ENCODE measurements around the gene SLC1A7. TPM values are rescaled to one million over a fixed set of nuclear protein-coding genes. Genes with fewer than 3 reads are reported as not detected.

The SLC1A7 gene
- total and polyA plus RNA-seq, 2 donors = 0.29 TPM; not detected in 1

DNA sequence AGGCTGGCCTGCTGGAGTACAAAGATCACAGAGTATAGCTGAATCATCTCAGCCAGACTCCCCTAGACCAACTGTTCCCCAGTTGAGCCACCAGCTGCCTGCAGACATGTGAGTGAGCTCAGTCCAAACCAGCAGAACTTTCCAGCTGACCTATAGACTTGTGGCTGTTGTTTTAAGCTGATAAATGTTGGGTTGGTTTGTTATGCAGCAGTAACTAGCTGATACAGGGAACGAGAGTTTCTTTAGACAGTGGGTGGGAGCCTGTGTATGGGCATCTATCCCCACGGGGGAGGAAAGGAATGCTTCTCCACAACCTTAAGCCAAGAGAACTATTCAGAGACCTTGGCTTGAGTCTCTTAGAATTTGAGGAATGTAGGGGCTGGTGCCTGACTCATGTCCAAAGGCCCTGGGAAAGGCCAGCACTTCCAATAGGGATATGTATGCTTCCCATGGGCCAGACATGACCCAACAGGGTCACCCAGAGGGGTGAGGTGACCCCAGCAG, 30.1 kb downstream of the SLC1A7 start:
- H3K27ac ChIP-seq (ENCODE audit: low read depth) = no peak overlapping the region

DNA sequence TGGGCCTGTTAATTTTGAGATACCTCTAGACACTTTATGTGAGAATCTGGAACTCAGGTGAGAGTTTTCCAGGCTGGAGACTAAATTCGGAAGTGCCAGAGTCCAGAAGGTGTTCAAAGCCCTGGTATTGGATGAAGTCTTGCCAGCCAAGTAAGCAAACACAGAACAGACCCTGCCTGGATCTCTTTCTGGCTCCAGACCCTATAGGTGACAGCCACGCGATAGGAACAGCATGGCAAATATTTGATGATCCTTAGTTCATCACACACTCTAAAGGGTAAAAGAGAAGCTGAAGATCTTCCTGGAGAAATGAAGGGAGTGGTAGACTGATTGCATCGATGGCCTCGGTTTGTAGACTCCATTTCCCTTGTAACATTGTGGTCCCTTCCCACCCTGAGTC, 30.7 kb downstream of the SLC1A7 start:
- H3K27ac ChIP-seq (ENCODE audit: low read depth) = no peak overlapping the region
- 85% methylated on average over 5 of the region's 5 CpGs for WGBS

More for the DNA sequence above, 30.1 kb downstream of the SLC1A7 start:
- Histone ChIP-seq H3K4me3 (ENCODE audit: low read depth, low read length) (no peak overlapping the region), H3K36me3 (ENCODE audit: insufficient read depth) (no peaks in the 10 kb centered on the region), H3K4me1 (ENCODE audit: insufficient read depth) (peaks cover 2% of the 10 kb centered on the region)
- DNase-seq (ENCODE audit: extremely low spot score) = no peak
- 65% methylated on average over 2 of the region's 2 CpGs for WGBS

DNA sequence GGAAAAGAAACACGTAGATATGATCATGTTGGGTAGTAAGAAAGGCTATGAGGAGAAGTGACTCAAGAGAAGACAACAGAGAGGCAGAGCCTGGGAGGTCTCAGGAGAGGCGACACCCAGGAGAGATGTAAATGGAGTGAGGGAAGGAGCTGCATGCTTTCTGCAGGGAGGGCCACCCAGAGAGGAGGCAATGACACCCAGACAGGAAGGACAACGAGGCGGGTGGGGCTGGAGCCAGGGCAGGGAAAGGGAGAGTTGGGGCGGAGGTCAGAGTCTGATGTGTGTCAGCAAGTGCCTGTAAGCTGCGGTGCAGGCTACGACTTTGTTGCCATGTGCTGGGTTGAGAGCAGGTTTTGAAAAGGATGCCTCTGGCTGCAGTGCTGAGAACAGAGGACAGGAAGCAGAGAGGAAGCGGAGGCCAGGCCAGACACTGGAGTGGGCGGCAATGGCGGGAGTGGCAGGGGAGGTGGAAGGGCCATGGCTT, 31.3 kb downstream of the SLC1A7 start:
- Histone ChIP-seq H3K4me1 (ENCODE audit: insufficient read depth) (peaks cover 2% of the 10 kb centered on the region), H3K36me3 (ENCODE audit: insufficient read depth) (no peaks in the 10 kb centered on the region), H3K27ac (ENCODE audit: low read depth) (no peak overlapping the region), H3K4me3 (ENCODE audit: low read depth, low read length) (no peak overlapping the region)
- DNase-seq (ENCODE audit: extremely low spot score) = no peak
- WGBS = 77% methylated on average over 10 of the region's 10 CpGs

More for the DNA sequence above, 30.7 kb downstream of the SLC1A7 start:
- no peaks in the 10 kb centered on the region for H3K36me3 ChIP-seq (ENCODE audit: insufficient read depth)
- peaks cover 2% of the 10 kb centered on the region for H3K4me1 ChIP-seq (ENCODE audit: insufficient read depth)
- no peak overlapping the region for H3K4me3 ChIP-seq (ENCODE audit: low read depth, low read length)
- no peak for DNase-seq (ENCODE audit: extremely low spot score)

DNA sequence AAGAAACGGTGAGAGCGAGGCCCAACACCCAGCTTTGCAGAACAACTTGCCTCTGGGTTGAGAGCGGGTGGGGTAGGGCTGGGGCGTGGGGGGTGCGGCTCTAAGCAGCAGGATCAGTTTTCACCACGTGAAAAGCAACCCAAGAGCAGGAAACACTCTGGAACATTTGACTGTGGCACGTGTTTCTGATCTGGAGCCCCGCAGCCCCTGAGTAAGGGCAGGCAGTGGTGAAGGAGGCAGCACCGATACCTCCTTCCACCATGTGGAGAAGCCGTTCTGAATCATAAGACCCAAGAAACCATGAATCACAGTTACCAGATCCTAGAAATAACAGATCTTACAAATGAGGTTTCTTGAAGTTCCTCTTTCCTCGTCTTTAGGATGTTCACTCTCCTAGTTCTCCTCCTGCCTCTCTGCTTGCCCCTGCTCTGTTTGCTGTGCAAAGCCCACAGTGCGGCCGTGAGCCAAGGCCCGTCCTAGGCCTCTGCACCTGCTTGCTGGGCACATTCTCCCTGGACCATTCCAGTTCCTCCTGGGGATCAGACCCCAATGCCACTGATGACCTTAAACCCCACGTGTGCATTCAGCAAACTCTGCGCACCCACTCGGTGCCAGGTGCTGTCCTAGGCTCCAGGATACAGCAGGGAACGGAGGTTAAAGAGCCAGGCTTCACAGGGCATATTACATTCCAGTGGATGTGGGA, 31.9 kb downstream of the SLC1A7 start:
- no peak overlapping the region for H3K27ac ChIP-seq (ENCODE audit: low read depth)

GRCh38 chr1:53108646-53109580, 33.5 kb downstream of the SLC1A7 start:
- 43% methylated on average over 14 of the region's 14 CpGs for whole genome bisulfite sequencing
- Histone ChIP-seq H3K4me1 (ENCODE audit: insufficient read depth) (peaks cover 2% of the 10 kb centered on the region), H3K36me3 (ENCODE audit: insufficient read depth) (no peaks in the 10 kb centered on the region), H3K27ac (ENCODE audit: low read depth) (no peak overlapping the region), H3K4me3 (ENCODE audit: low read depth, low read length) (no peak overlapping the region)
- no peak for DNase-seq (ENCODE audit: extremely low spot score)

More for the DNA sequence above, 31.9 kb downstream of the SLC1A7 start:
- no peak for DNase-seq (ENCODE audit: extremely low spot score)
- 69% methylated on average over 18 of the region's 18 CpGs for WGBS
- no peaks in the 10 kb centered on the region for H3K36me3 ChIP-seq (ENCODE audit: insufficient read depth)
- H3K4me1 ChIP-seq (ENCODE audit: insufficient read depth) = peaks cover 2% of the 10 kb centered on the region
- H3K4me3 ChIP-seq (ENCODE audit: low read depth, low read length) = no peak overlapping the region

DNA sequence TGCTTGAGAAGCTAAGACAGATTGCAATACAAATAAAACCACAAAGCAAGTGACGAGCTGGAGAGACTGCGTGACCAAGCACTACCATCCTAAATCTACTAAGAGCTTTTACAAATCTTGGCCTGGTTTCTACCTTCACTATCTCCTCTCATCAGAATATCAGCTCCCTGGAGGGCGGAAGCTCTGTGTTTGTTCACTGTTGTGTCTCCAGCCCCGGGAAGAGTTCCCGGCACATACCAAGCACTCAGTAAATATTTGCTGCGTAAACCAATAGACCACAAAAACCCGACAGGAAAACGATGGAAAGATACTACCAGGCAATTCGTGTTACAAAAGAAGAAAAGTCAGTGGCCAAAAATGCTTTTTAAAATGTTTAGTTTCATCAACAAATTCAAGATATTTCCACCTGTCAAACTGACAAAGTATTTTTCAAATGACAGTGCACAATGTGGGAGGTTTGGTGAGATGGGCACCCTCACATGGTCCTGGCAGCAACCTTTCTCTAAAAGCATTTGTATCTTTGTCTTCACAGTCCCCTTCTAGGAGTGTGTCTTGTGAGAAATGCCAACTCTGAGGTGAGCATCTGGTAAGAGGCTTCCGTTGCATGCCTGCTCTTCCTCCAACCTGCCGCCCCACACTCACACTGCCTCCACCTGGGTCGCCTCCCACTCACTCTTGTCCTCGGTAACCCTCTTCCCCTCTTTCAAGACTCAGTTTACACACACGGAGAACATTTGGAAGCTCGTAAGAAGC, 34.7 kb downstream of the SLC1A7 start:
- H3K27ac ChIP-seq (ENCODE audit: low read depth) = peak overlapping the region; percentile 42
- H3K4me1 ChIP-seq (ENCODE audit: insufficient read depth) = peaks cover 2% of the 10 kb centered on the region
- no peak overlapping the region for H3K4me3 ChIP-seq (ENCODE audit: low read depth, low read length)
- 60% methylated on average over 15 of the region's 15 CpGs for WGBS
- H3K36me3 ChIP-seq (ENCODE audit: insufficient read depth) = no peaks in the 10 kb centered on the region
- no peak for DNase-seq (ENCODE audit: extremely low spot score)

DNA sequence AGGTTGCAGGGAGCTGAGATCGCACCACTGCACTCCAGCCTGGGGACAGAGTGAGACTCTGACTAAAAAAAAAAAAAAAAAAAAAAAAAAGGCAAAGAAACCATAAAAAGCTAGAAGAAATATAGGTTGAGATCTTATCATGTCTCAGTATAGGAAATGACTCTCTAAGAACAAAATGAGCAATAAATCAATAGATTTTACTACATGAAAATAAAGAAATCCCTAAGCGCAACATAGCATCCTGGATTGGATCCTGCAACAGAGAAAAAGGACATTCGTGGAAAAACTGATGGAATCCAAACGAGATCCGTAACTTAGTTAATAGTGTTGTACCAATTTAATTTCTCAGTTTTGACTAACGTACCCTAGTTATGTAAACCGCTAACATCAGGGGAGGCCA, 35.3 kb downstream of the SLC1A7 start:
- Histone ChIP-seq H3K27ac (ENCODE audit: low read depth) (no peak overlapping the region), H3K4me1 (ENCODE audit: insufficient read depth) (peaks cover 2% of the 10 kb centered on the region), H3K36me3 (ENCODE audit: insufficient read depth) (no peaks in the 10 kb centered on the region), H3K4me3 (ENCODE audit: low read depth, low read length) (no peak overlapping the region)
- no peak for DNase-seq (ENCODE audit: extremely low spot score)
- WGBS = 94% methylated on average over 7 of the region's 7 CpGs

DNA sequence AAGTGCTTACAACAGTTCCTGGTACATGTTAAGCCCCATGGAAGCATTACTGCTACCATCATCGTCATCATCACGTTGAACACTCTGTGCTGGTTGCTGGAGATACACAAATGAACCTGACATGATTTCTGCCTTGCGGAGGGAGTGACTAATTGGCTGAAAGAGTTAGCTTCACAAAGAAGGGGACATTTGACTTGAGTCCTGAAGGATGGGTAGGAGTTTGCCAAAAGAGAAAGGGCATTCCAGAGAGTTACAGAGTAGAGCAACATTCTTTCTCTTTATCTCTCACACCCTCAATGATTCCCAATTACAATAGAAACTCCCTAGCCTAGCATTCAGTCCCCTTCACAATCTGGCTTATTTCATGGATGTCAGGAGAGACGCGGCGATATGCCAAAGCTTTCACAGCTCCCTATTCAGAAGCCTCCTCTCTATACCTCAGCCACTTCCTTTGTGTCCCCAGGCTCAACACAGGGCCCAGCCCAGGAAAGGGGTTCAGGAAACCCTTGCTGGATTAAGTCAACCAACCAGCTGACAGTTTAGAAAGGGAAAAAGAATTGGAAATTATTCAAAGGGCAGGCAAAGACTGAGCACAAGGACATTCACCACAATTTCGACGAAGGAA, 38.0 kb downstream of the SLC1A7 start:
- H3K36me3 ChIP-seq (ENCODE audit: insufficient read depth) = no peaks in the 10 kb centered on the region
- H3K4me1 ChIP-seq (ENCODE audit: insufficient read depth) = peaks cover 1% of the 10 kb centered on the region
- no peak for DNase-seq (ENCODE audit: extremely low spot score)
- no peak overlapping the region for H3K27ac ChIP-seq (ENCODE audit: low read depth)
- 74% methylated on average over 8 of the region's 8 CpGs for WGBS
- no peak overlapping the region for H3K4me3 ChIP-seq (ENCODE audit: low read depth, low read length)

DNA sequence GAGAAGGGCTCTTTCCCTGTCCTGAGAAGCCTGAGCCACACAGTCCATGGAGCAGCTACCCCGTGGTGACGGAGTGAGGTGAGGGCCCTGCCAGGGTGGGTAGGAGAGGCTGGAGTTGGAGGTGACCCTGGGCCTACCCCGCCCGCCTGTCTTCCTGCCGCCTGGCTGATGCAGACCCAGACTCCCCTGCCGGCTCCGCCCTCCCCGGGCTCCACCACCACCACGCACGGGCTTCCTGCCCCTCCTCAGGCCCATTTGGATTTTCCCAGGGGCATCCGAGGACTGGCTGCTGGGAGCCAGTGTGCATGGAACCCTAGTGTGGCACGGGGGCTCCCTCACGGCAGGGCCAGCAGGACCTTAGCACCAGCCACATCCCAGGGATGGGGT, 47.9 kb downstream of the SLC1A7 start:
- 65% methylated on average over 13 of the region's 13 CpGs for WGBS
- Histone ChIP-seq H3K36me3 (ENCODE audit: insufficient read depth) (no peaks in the 10 kb centered on the region), H3K4me3 (ENCODE audit: low read depth, low read length) (no peak overlapping the region), H3K27ac (ENCODE audit: low read depth) (no peak overlapping the region), H3K4me1 (ENCODE audit: insufficient read depth) (no peaks in the 10 kb centered on the region)
- no peak for DNase-seq (ENCODE audit: extremely low spot score)

GRCh38 chr1:53093778-53094532, 48.5 kb downstream of the SLC1A7 start:
- Histone ChIP-seq H3K4me3 (ENCODE audit: low read depth, low read length) (no peak overlapping the region), H3K4me1 (ENCODE audit: insufficient read depth) (no peaks in the 10 kb centered on the region), H3K27ac (ENCODE audit: low read depth) (no peak overlapping the region), H3K36me3 (ENCODE audit: insufficient read depth) (no peaks in the 10 kb centered on the region)
- no peak for DNase-seq (ENCODE audit: extremely low spot score)
- 89% methylated on average over 20 of the region's 20 CpGs for WGBS

- DNase-seq (ENCODE audit: extremely low spot score) = no peak
- Histone ChIP-seq H3K4me3 (ENCODE audit: low read depth, low read length) (no peak overlapping the region), H3K27ac (ENCODE audit: low read depth) (no peak overlapping the region), H3K36me3 (ENCODE audit: insufficient read depth) (no peaks in the 10 kb centered on the region), H3K4me1 (ENCODE audit: insufficient read depth) (no peaks in the 10 kb centered on the region)
- 90% methylated on average over 8 of the region's 8 CpGs for WGBS
Measured at GRCh38 chr1:53093451-53093754, 49.0 kb downstream of the SLC1A7 start.

GRCh38 chr1:53092659-53093450, 49.6 kb downstream of the SLC1A7 start:
- DNase-seq (ENCODE audit: extremely low spot score) = no peak
- Histone ChIP-seq H3K27ac (ENCODE audit: low read depth) (no peak overlapping the region), H3K36me3 (ENCODE audit: insufficient read depth) (no peaks in the 10 kb centered on the region), H3K4me3 (ENCODE audit: low read depth, low read length) (no peak overlapping the region), H3K4me1 (ENCODE audit: insufficient read depth) (no peaks in the 10 kb centered on the region)
- WGBS = 91% methylated on average over 33 of the region's 33 CpGs

Measured in urinary bladder (tissue), 4 donors.